CD4-positive, alpha-beta T cell treated with Interferon alpha-2 for 1 hour (primary cell): ENCODE results near the gene GPT2.

Source experiments
- DNase-seq, 2 donors: peaks; one replicate each; pipeline ENCODE4 v3.0.0-alpha.2; 2020 to 2022

GPT2 gene, protein sequence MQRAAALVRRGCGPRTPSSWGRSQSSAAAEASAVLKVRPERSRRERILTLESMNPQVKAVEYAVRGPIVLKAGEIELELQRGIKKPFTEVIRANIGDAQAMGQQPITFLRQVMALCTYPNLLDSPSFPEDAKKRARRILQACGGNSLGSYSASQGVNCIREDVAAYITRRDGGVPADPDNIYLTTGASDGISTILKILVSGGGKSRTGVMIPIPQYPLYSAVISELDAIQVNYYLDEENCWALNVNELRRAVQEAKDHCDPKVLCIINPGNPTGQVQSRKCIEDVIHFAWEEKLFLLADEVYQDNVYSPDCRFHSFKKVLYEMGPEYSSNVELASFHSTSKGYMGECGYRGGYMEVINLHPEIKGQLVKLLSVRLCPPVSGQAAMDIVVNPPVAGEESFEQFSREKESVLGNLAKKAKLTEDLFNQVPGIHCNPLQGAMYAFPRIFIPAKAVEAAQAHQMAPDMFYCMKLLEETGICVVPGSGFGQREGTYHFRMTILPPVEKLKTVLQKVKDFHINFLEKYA

DNA sequence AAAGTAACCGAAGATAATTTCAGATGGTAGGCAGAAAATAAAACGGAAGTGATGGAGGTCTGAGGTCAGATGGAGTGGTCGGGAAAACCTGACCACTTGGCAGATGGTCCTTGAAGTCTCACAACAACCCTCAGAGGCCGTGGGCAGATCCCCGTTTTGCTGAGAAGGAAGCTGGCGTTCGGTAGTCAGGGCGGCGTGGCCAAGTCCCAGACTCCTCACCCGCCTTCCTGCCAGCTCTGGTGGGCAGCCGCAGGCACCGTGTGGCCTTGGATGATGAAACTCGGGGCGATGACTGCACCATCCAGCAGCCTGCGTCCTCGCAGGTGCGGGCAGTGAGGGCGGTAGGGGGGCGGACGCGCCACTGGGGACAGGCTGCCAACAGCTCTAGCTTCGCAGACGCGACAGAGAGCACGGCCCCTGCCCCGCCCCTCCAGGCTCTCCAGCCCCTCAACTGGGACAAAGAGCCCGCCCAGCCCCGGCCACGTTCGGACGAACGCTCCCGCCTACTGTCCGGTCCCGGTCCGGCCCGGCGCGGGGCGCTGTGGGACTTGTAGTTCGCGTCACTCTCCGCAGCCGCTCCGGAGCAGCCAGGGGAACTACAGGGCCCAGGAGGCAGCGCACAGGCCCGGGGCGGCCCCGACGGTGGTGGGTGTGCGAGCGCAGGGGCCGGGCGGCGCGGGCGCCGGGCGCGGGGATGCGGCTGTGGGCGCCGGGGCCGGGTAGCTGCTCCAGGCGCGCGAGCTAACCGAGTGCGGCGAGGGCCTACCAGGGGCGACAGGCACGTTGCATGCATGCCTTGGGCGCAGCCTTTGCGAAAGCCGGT, at the start of gene GPT2:
Gene GPT2, plus strand, starts transcription at position 673 of the 823 bp plus-strand sequence. CDS start 354 bp downstream, outside the sequence.
- DNase-seq: peak; percentile 79 to 80

DNA sequence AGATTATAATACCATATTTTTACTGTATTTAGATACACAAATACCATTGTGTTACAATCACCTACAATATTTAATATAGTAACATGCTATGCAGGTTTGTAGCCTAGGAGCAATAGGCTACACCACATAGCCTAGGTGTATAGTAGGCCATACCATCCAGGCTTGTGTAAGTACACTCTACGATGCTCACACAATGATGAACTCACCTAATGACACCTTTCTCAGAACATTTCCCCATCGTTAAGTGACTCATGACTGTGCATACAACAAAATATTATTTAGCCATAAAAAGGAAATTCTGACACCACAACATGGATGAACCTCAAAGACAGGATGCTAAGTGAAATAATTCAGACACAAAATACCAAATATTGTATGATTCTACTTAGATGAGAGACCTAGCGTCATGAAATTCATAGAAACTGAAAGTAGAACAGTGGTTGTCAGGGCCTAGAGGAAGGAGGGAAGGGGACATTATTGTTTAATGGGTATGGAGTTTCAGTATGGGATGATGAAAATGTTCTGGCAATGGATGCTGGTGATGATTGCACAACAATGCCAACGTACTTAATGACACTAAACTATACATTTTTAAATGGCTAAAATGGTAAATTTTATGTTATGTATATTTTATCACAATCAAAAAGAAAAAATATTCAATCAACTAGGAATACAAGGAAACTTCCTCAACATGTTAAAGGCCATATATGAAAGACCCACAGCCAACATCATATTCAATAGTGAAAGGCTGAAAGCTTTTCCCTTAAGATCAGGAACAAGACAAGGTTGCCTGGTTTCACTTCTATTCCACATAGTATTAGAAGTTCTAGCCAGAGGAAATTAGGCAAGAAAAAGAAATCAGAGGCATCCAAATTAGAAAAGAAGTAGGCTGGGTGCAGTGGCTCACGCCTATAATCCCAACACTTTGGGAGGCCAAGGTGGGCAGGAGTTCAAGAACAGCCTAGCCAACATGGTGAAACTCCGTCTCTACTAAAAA, 47.3 kb upstream of the GPT2 start:
- DNase-seq: no peak

DNA sequence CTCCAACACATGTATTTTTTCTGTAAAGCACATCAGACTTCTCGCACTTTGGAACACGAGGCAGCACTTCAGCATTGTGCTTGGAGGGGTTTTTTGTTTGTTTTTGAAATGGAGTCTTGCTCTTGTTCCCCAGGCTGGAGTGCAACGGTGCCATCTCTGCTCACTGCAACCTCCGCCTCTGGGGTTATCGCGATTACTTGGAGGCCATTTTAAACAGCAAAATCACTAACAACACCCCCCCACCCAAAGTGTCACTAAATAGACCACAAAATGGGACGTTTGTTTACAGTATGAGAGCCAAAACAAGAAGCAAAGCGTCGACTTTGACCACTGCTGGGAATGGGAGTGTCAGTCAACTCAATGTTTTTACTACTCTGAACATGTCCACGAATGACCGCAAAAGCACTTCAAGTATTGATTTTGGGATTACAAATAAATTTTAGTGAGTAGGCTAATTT, 44.1 kb upstream of the GPT2 start:
- DNase-seq: no peak

DNA sequence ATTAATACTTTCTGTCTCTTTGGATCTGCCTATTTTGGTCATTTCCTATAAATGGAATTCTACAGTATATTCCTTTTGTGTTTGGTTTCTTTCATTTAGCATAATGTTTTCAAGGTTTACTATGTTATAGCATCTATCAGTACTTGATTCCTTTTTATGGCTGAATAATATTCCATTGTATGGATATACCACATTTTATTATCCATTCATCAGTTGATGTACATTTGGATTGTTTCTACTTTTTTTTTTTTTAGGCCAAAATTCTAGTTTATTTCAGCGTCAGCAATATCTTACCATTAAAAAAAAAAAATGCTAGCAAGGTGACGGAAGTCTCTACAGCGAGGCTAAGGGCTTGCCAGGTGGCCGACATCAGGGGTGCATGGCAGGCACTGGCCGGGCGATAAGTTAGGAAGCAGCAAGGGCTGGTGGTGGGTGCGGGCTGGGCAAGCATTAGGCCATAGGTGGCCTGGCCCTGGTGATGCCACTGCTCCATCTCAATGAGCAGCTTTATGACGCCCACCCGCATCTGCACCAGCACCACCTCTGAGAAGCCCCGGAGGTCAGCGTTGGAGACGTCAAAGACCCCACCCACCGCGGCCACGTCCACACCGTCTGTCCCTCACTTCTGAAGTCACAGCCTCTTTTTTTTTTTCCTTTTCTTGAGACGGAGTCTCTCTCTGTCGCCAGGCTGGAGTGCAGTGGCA, 41.8 kb upstream of the GPT2 start:
- no peak for DNase-seq

DNA sequence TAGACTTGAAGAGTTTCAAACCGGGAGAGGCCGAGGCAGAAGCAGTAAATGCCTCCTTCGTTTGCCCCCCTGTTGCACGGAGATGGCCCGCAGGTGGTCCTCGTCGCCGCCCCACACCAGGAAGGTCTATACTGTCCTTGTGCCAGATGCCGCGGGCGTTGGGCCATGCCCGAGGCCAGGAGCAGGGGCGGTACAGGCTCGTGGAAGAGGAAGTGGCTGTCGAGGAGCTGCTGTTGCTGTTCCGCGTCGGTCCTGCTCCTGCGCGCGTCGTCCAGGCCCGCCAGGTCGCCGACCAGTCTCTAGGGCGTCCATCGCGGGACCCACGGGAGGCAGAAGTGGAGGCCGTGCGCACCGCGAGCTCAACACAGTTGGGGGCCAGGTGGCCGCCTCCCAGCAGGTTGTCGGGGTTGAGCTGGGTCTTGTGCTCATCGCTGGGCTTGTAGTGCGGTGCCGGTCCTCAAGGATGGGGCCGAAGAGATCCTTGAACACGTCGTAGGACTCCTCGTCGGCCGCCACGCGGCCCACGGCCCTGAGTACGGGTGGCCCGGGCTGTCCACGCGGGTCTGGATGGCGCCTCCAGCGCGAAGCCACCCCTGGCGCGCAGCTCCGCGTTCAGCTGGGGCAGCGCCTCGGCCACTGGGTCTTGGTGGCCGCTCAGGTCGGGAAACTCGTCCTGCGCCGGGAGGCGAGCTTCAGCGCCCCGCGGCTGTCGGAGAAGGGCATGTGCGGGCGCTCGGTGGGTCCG, 40.1 kb upstream of the GPT2 start:
- DNase-seq: peak in 1 of 2 donors; percentile 23

DNA sequence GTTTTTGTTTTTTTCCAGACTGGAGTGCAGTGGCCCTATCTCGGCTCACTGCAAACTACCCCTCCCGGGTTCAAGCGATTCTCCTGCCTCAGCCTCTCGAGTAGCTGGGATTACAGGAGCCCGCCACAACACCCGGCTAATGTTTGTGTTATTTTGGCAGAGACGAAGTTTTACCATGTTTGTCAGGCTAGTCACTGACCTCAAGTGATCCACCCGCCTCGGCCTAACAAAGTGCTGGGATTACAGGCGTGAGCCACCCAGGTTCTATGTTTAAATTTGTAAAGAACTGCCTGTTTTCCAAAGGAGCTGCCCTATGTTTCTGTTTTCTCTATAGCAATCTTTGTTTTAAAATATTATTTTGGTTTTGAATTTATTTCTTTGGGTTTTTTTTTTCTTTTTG, 39.4 kb upstream of the GPT2 start:
- no peak for DNase-seq

DNA sequence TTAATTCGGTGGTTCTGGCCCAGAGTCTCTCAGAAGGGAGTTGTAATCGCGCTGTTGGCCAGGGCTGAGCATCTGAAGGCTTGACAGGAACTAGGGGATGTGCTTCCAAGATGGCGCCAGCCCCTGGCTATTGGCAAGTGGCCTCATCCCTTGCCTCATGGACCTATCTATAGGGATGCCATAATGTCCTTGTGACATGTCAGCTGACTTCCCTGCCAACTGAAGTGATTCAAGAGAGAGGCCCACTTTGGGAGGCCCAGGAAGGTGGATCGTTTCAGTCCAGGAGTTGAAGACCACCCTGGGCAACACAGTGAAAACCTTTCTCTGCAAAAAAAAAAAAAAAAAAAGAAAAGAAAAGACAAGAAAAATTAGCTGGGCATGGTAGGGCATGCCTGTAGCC, 38.2 kb upstream of the GPT2 start:
- DNase-seq: no peak

DNA sequence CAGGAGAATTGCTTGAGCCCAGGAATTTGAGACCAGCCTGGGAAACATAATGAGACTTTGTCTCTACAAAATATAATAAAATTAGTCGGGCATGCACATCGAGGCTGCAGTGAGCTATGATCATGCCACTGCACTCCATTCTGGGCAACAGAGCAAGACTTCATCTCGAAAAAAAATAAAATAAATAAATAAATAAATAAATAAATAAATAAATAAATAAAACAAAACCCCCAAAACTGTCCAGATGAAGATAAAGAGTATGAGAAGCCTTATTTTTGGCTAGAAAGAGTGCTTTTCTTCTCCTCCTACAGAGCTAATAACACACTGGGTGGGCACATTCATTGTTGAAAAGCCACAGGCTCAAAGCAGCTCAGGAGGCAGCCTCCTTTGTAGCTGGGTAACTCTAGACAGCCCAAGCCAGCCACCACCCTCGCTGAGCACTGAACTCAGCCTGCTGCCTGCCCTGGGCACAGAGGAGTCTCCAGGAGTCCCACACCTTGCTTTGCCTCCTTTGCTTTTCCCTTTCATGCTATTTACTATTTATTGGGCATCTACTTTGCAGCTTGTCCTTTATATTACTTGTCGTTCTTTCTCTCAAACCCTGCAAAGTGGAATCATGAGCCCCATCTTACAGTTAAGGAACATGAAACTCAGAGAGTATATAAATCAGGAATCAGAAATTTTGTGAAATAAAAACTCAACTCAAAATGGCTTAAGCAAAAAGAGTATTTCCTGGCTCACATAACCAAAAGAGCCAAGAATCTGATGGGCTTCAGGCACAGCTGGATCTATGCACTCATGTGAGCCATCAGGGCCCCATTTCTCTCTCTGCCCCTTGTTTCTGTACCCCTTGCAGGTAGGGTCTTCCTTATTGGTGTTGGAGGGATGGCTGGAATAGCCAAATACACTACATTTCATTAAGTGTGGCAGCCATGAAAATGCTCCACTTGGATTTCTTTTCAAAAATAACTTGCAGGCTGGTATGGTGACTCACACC, 35.1 kb upstream of the GPT2 start:
- DNase-seq: no peak

DNA sequence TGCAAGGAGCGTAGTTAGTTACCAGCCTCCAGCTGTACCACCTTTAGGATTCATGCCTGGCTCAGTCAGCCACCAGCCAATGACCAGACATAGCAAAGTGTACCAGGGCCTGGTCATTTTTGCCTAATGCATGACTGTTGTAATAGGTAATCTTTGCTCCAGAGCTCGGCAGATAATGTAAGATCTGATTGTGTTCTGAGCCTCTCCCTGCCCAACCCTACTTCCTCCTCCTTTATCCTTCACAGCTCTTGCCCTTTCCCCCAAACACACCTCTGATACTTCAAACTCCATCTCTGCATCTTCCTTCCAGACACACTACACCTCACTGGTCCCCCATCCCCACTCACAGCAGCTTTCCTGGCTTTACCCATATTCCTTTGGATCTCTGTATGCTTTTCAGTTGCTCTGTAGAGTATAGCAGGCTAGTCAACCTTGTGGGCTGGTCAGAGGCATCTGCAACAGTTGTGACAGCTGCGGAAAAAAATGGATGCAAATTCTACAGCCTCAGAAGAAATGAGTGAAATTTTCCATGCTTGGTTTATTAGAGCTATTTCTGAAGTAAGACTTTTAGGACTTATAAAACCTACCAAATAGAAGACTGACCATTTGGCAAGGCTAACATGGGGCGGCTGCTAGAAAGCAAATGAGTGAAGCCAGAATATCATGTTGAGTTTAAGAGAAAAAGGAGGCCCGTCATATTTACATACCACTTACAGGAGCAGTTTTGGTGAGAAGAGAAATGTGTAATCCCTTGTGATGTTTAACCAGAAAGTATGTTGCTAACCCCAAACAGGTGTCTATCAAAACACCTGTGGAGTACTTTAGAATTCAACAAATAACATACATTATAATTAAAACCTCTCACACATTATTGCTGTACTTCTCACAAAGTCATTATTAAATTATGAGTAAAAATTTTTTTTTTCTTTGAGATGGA, 33.3 kb upstream of the GPT2 start:
- DNase-seq: no peak

DNA sequence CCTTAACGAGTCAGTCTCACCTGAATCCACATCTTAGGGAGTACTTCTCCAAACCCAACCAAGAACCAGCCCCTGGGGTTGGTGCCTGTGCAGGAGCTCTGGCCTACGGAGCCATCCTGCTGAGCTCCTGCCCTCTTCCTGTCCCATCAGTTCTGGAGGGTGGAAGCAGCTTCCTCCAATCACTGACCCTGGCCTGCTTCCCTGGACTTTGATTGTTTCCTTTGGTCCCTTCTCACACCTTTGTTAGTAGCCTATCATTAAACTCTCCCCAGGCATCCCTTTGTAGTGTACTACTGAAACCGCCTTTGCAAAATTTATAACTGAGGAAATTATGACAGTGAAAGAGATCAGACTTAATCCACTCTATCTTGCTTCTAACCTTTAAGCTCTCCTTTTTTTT, 32.0 kb upstream of the GPT2 start:
- DNase-seq: no peak

DNA sequence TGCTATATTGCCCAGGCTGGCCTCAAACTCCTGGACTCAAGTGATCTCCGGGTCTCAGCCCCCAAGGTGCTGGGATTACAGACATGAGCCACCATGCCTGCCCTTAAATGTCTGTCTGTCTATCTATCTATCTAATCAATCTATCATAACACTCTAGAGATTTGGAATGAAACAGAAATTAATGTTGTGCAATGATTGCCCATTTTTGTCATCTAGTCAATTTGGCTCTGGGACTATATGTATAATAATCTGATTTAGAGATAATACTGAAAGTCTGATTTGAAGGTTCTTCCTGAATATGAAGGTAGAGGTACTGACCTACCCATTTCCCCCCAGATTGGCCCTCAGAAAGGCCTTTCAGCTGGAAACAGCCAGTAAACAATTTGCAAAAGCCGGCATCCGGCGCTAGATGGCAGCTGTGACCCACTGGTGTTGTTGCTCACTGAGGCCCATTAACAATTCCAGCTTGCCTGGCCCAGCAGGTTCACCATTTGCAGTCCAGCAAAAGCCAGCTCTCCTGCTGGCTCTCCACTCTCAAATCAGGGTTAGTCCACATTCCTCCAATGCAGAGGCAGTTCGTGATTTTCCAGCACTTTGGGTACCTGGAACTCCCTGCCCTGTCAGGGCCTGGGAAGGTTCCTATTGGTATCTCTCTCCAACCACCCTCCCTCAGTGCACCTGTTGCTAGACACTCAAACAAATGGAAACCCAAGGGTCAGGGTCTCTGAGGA, 30.3 kb upstream of the GPT2 start:
- peak; percentile 60 to 62 for DNase-seq

DNA sequence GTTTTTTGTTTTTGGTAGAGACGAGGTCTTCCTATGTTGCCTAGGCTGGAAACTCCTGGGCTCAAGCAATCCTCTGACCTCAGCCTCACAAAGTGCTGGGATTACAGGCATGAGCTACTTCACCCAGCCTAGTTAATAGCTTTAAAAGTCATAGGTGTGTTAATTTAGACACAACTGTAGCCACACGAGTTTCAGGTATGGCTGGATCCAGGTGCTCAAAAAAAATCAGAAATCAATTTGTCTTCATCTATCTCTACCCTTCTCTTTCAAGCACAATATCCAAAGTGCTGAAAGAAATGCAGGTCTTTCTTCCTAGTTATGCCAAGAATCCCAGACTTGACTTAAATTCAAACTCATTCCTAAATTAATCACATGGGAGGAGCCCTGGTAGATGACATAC, 29.3 kb upstream of the GPT2 start:
- no peak for DNase-seq

DNA sequence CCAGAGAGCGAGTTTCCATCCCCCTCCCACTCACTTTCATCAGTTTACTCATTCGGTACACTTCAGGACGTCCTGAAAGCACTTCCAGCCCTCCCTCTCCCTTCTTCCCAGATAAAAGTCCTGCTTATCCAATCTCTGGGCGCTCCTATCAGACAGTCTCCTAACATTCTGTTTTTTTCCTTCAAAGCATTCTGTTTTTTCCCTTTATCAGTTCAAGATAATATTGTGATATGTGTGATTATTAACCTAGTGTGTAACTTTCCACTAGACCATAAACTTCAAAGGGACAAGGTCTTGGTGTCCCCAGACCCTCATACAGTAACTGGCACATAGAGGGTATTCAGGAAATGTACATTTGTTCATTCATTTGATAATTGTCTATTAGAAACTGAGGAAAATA, 28.8 kb upstream of the GPT2 start:
- DNase-seq: no peak

DNA sequence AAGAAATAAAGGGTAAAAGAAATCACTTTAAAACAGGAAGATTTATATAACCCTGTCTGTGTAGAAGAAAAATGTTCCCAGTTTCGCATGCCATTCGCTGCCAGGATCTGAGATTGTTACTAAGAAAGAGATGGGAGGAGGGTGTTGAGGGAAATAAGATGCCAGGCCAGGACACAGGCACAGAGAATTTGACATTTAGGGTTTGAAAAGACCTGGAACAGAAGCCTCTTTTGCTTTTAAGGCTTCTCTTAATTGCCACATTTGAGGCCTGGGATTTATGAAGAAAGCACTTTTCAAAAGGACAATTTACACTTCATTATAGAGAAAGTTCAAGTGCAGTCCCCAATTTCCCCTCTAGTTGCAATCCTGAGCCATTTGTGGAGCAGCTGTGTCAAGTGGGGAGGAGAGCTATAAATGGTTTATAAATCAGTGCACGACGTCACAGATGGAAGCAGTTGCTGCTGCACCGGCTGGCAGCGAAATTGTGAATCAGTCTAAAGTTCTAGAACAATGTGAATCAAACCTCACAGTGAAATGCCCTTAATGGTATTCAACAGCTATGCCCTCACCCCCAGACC, 26.7 kb upstream of the GPT2 start:
- no peak for DNase-seq

DNA sequence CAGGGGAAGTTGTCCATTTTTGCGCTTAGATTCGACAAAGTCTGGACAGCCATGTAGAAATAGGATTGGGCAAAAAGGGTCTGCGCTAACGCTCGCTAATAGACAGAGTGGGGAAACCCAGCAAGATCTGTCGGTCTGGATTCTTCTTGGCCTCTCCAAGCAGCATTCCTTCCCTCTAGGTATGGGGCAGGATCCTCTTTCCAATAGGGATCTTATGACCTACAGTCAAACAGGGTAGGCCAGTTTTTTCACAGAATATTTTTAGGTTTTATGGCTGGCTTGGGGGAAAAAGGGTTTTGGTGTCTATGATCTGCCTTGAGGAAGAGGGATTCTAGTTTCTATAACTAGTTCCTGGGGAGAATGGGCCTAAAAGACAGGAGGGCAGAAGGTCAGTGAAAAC, 26.0 kb upstream of the GPT2 start:
- DNase-seq: no peak

DNA sequence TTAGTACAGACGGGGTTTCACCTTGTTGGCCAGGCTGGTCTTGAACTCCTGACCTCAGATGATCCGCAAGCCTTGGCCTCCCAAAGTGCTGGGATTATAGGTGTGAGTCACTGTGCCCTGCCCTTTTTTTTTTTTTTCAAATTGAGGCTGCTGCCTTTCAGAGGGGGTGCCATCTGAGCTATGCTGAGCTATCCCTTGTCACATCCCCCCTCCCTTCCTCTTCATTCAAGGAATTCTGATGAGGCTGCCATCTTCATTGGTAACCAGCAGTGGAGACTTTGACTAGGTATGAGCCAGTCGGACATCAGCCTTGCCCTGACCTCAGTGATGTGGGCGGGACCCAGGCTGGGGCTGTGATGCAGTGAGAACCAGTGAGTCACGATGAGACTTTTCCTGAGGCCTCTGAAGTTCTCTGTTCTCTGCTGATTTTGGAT, 24.4 kb upstream of the GPT2 start:
- peak in 1 of 2 donors; percentile 39 for DNase-seq
